A673 (cell line): Measurements from ENCODE around the gene MLN. TPM values are rescaled to one million over a fixed set of nuclear protein-coding genes. Genes with fewer than 3 reads are reported as not detected.

Experiments
- BruUV-seq: library from RNA; stranded (reverse); fragments of 400-500 nt; replicated peaks from 2 replicates; lab custom pipeline; 2021; lab: Mats Ljungman, UMichigan
- CTCF ChIA-PET: fragments of 300-600 bp; sonication (Branson Sonifier 250); formaldehyde crosslinking; loops from one replicate; lab custom pipeline; 2022; ENCODE audit warnings: antibody characterized with exemption; lab: Charles Lee
- POLR2A ChIA-PET: fragments of 300-600 bp; sonication (Branson Sonifier 250); formaldehyde crosslinking; loops from one replicate; lab custom pipeline; 2022; ENCODE audit warnings: antibody characterized with exemption; ENCODE audit not compliant: low non-redundant PET; lab: Charles Lee
- DNase-seq: peaks from one replicate; pipeline ENCODE4 v3.0.0-alpha.2; 2015; ENCODE audit warnings: low spot score
- H3K27ac ChIP-seq: fragments of 200-600 bp; sonication (generic); 2 replicates; pipeline ENCODE4 v1.5.1; 2016; ENCODE audit warnings: mixed run types, low read depth, mild to moderate bottlenecking, mixed read lengths, antibody characterized with exemption, low read length; ENCODE audit not compliant: poor library complexity, severe bottlenecking
- H3K27me3 ChIP-seq: fragments of 200-600 bp; sonication (generic); replicated peaks from 2 replicates; pipeline ENCODE4 v1.6.1; 2017; ENCODE audit warnings: mixed run types, low read depth, mild to moderate bottlenecking, mixed read lengths, antibody characterized with exemption, low read length; ENCODE audit not compliant: insufficient read depth, poor library complexity
- H3K36me3 ChIP-seq: fragments of 200-600 bp; sonication (generic); 2 replicates; pipeline ENCODE4 v1.6.1; 2016; ENCODE audit warnings: mixed run types, mild to moderate bottlenecking, mixed read lengths, antibody characterized with exemption, low read length; ENCODE audit not compliant: insufficient read depth, poor library complexity, severe bottlenecking
- H3K4me1 ChIP-seq: fragments of 200-600 bp; sonication (generic); 2 replicates; pipeline ENCODE4 v1.6.1; 2017; ENCODE audit warnings: mixed run types, mild to moderate bottlenecking, mixed read lengths, antibody characterized with exemption, low read length; ENCODE audit not compliant: insufficient read depth, poor library complexity, severe bottlenecking
- H3K4me3 ChIP-seq: fragments of 200-600 bp; sonication (generic); 2 replicates; pipeline ENCODE4 v1.5.1; 2016; ENCODE audit warnings: low read depth, mixed run types, mild to moderate bottlenecking, mixed read lengths, low read length; ENCODE audit not compliant: poor library complexity, severe bottlenecking
- H3K9me3 ChIP-seq: fragments of 200-600 bp; sonication (generic); 2 replicates; pipeline ENCODE4 v1.6.1; 2016; ENCODE audit warnings: mixed run types, low read depth, mild to moderate bottlenecking, mixed read lengths, antibody characterized with exemption, low read length; ENCODE audit not compliant: poor library complexity, severe bottlenecking
- CTCF ChIP-seq: fragments of 300-800, 200-600 bp; sonication (generic); conservative IDR thresholded peaks from 2 replicates; pipeline ENCODE4 v1.5.1; 2017; ENCODE audit warnings: low read depth, mild to moderate bottlenecking, antibody characterized with exemption, low read length, moderate library complexity, mixed read lengths
- EZH2 ChIP-seq: fragments of 200-600 bp; sonication (generic); IDR thresholded peaks from 2 replicates; pipeline ENCODE4 v1.6.1; 2017; ENCODE audit warnings: borderline replicate concordance, low read depth, mild to moderate bottlenecking, mixed read lengths, antibody characterized with exemption, low read length; ENCODE audit not compliant: poor library complexity, severe bottlenecking
- intact Hi-C: fragments of 100-400 bp; cut with micrococcal nuclease; formaldehyde crosslinking; loops from one replicate; pipeline ENCODE4 v1.10.0; 2022; ENCODE audit not compliant: unreplicated experiment
- total RNA-seq: library from RNA; stranded (reverse); gene quantifications from 2 replicates; pipeline ENCODE4 v1.2.3, GENCODE V29; 2021

The MLN gene
- total RNA-seq, 1 experiment from 2014 or later, result not detected

GRCh38 chr6:33807606-33808005, 3.8 kb upstream of the MLN start:
- no peaks in the 10 kb centered on the region for H3K36me3 ChIP-seq
- ChIA-PET POLR2A (interaction anchor here (0.6 kb wide), 1 partner anchor 15 kb away, joined by 3 read pairs; no protein-coding TSS in a partner anchor), CTCF (no interaction called here)
- no peak overlapping the region for H3K4me3 ChIP-seq
- DNase-seq, result no peak
- no peaks in the 10 kb centered on the region for H3K9me3 ChIP-seq
- no TSS peak for BruUV-seq
- no peak overlapping the region for H3K27ac ChIP-seq
- TF ChIP-seq EZH2 (no peak), CTCF (no peak)
- peaks cover 27% of the 10 kb centered on the region for H3K4me1 ChIP-seq
- H3K27me3 ChIP-seq, result no peaks in the 10 kb centered on the region
- intact Hi-C loops, result no loop called here

GRCh38 chr6:33806841-33807240, 3.0 kb upstream of the MLN start:
- Histone ChIP-seq H3K9me3 (no peaks in the 10 kb centered on the region), H3K4me3 (no peak overlapping the region), H3K36me3 (no peaks in the 10 kb centered on the region), H3K4me1 (peaks cover 24% of the 10 kb centered on the region), H3K27ac (no peak overlapping the region), H3K27me3 (no peaks in the 10 kb centered on the region)
- TF ChIP-seq CTCF, result no peak
- TF ChIP-seq EZH2, result no peak
- BruUV-seq, result no TSS peak
- intact Hi-C loops, result no loop called here
- no peak for DNase-seq
- POLR2A ChIA-PET, result interaction anchor here (0.6 kb wide), 1 partner anchor 14 kb away, joined by 3 read pairs; no protein-coding TSS in a partner anchor
- CTCF ChIA-PET, result no interaction called here

GRCh38 chr6:33802186-33802958, 1.4 kb downstream of the MLN start:
- Histone ChIP-seq H3K27ac (no peak overlapping the region), H3K9me3 (no peaks in the 10 kb centered on the region), H3K36me3 (no peaks in the 10 kb centered on the region), H3K4me3 (no peak overlapping the region), H3K27me3 (no peaks in the 10 kb centered on the region), H3K4me1 (peaks cover 15% of the 10 kb centered on the region)
- intact Hi-C loops, result no loop called here
- no TSS peak for BruUV-seq
- ChIA-PET POLR2A (no interaction called here), CTCF (no interaction called here)
- TF ChIP-seq EZH2, result no peak
- TF ChIP-seq CTCF, result no peak
- DNase-seq, result peak; percentile 24
